DMS153 treated with DMSO at 0.1 percent for 48 hours (cell line): ENCODE data around the gene UBR1.
"Not testable (repeated sequence)": the region's sequence is repeated elsewhere in the genome, so short reads cannot be mapped to it uniquely, and the experiment has no call there.

Source experiments
- DNase-seq: peaks from one replicate; lab custom pipeline; 2025; ENCODE audit not compliant: unreplicated experiment; lab: John Stamatoyannopoulos, UW

Gene UBR1

GRCh38 chr15:42979113-42979512 lies 126.7 kb downstream of the UBR1 start:
- not testable (repeated sequence) for DNase-seq

- no peak for DNase-seq
These were observed 131.5 kb downstream of the UBR1 start for GRCh38 chr15:42974202-42974862.

- DNase-seq, result no peak
These were observed 132.7 kb downstream of the UBR1 start for GRCh38 chr15:42973114-42973513.

GRCh38 chr15:42971830-42972229 lies 134.0 kb downstream of the UBR1 start:
- DNase-seq, result no peak

GRCh38 chr15:42964476-42964875 lies 141.4 kb downstream of the UBR1 start:
- no peak for DNase-seq

GRCh38 chr15:42955518-42955917 lies 150.3 kb downstream of the UBR1 start:
- no peak for DNase-seq

- no peak for DNase-seq
These were observed 151.5 kb downstream of the UBR1 start for GRCh38 chr15:42954291-42954690.

- DNase-seq, result not testable (repeated sequence)
These were observed 156.9 kb downstream of the UBR1 start for GRCh38 chr15:42948898-42949297.

GRCh38 chr15:42940527-42940926 lies 165.3 kb downstream of the UBR1 start:
- DNase-seq, result no peak

GRCh38 chr15:42939841-42940240 lies 166.0 kb downstream of the UBR1 start:
- no peak for DNase-seq

- DNase-seq, result no peak
These were observed 168.7 kb downstream of the UBR1 start for GRCh38 chr15:42937143-42937542.

- no peak for DNase-seq
These were observed 171.8 kb downstream of the UBR1 start for GRCh38 chr15:42933886-42934667.

- no peak for DNase-seq
These were observed 172.9 kb downstream of the UBR1 start for GRCh38 chr15:42932833-42933515.

- no peak for DNase-seq
These were observed 173.9 kb downstream of the UBR1 start for GRCh38 chr15:42931702-42932486.

GRCh38 chr15:42929306-42929848 lies 176.5 kb downstream of the UBR1 start:
- DNase-seq, result no peak

GRCh38 chr15:42921342-42921731 lies 184.5 kb downstream of the UBR1 start:
- DNase-seq, result no peak

- DNase-seq, result peak; percentile 83
These were observed 185.1 kb downstream of the UBR1 start, which contains the start of gene TTBK2 for GRCh38 chr15:42920519-42921341. Gene TTBK2, minus strand, starts transcription at chr15:42920778. Its CDS starts 42,161 bp downstream, at chr15:42878617.

- no peak for DNase-seq
These were observed 185.9 kb downstream of the UBR1 start for GRCh38 chr15:42919799-42920518.

- DNase-seq, result no peak
These were observed 186.5 kb downstream of the UBR1 start for GRCh38 chr15:42919308-42919707.
